ENCODE results near the gene NANOS3.

The NANOS3 gene

GRCh38 chr19:13882419-13882795, 5.5 kb downstream of the NANOS3 start:
- no peak for TF ChIP-seq GATA2 (IDR thresholded peaks at IDR 0.05; ENCODE audit: low read depth, low read length)
- TF ChIP-seq GATA3 (IDR thresholded peaks at IDR 0.05; ENCODE audit: low read depth, low read length): no peak

GRCh38 chr19:13882836-13883235, 5.9 kb downstream of the NANOS3 start:
- no peak for TF ChIP-seq GATA3 (IDR thresholded peaks at IDR 0.05; ENCODE audit: low read depth, low read length)
- no peak for TF ChIP-seq GATA2 (IDR thresholded peaks at IDR 0.05; ENCODE audit: low read depth, low read length)

- TF ChIP-seq GATA2 (IDR thresholded peaks at IDR 0.05; ENCODE audit: low read depth, low read length) (no peak), GATA3 (IDR thresholded peaks at IDR 0.05; ENCODE audit: low read depth, low read length) (no peak)
These were observed 6.7 kb downstream of the NANOS3 start for GRCh38 chr19:13883516-13884064.

GRCh38 chr19:13884726-13885591, 8.0 kb downstream of the NANOS3 start:
- TF ChIP-seq GATA3 (IDR thresholded peaks at IDR 0.05; ENCODE audit: low read depth, low read length) (no peak), GATA2 (IDR thresholded peaks at IDR 0.05; ENCODE audit: low read depth, low read length) (no peak)

- no peak for TF ChIP-seq GATA2 (IDR thresholded peaks at IDR 0.05; ENCODE audit: low read depth, low read length)
- TF ChIP-seq GATA3 (IDR thresholded peaks at IDR 0.05; ENCODE audit: low read depth, low read length): no peak
These were observed 9.0 kb downstream of the NANOS3 start for GRCh38 chr19:13885826-13886365.

GRCh38 chr19:13887018-13887436, 10.1 kb downstream of the NANOS3 start:
- TF ChIP-seq GATA2 (IDR thresholded peaks at IDR 0.05; ENCODE audit: low read depth, low read length) (no peak), GATA3 (IDR thresholded peaks at IDR 0.05; ENCODE audit: low read depth, low read length) (no peak)

- no peak for TF ChIP-seq GATA3 (IDR thresholded peaks at IDR 0.05; ENCODE audit: low read depth, low read length)
- TF ChIP-seq GATA2 (IDR thresholded peaks at IDR 0.05; ENCODE audit: low read depth, low read length): no peak
These were observed 10.6 kb downstream of the NANOS3 start for GRCh38 chr19:13887517-13887916.

GRCh38 chr19:13888281-13888680, 11.3 kb downstream of the NANOS3 start:
- TF ChIP-seq GATA2 (IDR thresholded peaks at IDR 0.05; ENCODE audit: low read depth, low read length) (no peak), GATA3 (IDR thresholded peaks at IDR 0.05; ENCODE audit: low read depth, low read length) (no peak)

- TF ChIP-seq GATA2 (IDR thresholded peaks at IDR 0.05; ENCODE audit: low read depth, low read length) (no peak), GATA3 (IDR thresholded peaks at IDR 0.05; ENCODE audit: low read depth, low read length) (no peak)
These were observed 13.2 kb downstream of the NANOS3 start for GRCh38 chr19:13890136-13890535.

GRCh38 chr19:13892870-13893269, 15.9 kb downstream of the NANOS3 start:
- TF ChIP-seq GATA2 (IDR thresholded peaks at IDR 0.05; ENCODE audit: low read depth, low read length) (no peak), GATA3 (IDR thresholded peaks at IDR 0.05; ENCODE audit: low read depth, low read length) (no peak)

- TF ChIP-seq GATA2 (IDR thresholded peaks at IDR 0.05; ENCODE audit: low read depth, low read length) (no peak), GATA3 (IDR thresholded peaks at IDR 0.05; ENCODE audit: low read depth, low read length) (no peak)
These were observed 17.6 kb downstream of the NANOS3 start for GRCh38 chr19:13894552-13894951.

- TF ChIP-seq GATA3 (IDR thresholded peaks at IDR 0.05; ENCODE audit: low read depth, low read length) (no peak), GATA2 (IDR thresholded peaks at IDR 0.05; ENCODE audit: low read depth, low read length) (no peak)
These were observed 19.3 kb downstream of the NANOS3 start for GRCh38 chr19:13896227-13896626.

GRCh38 chr19:13899393-13899792, 22.5 kb downstream of the NANOS3 start:
- no peak for TF ChIP-seq GATA3 (IDR thresholded peaks at IDR 0.05; ENCODE audit: low read depth, low read length)
- no peak for TF ChIP-seq GATA2 (IDR thresholded peaks at IDR 0.05; ENCODE audit: low read depth, low read length)

- TF ChIP-seq GATA2 (IDR thresholded peaks at IDR 0.05; ENCODE audit: low read depth, low read length): no peak
- TF ChIP-seq GATA3 (IDR thresholded peaks at IDR 0.05; ENCODE audit: low read depth, low read length): no peak
These were observed 23.1 kb downstream of the NANOS3 start for GRCh38 chr19:13899912-13900584.
